ENCODE data around the gene IFNAR1.

GRCh38 chr21:33396951-33397350, 72.2 kb downstream of the IFNAR1 start:
- TF ChIP-seq REST (IDR thresholded peaks at IDR 0.05; ENCODE audit: insufficient read depth in 1 of 2, low read depth in 2 of 2, low read length in 2 of 2) (no peak), POLR2AphosphoS5 (IDR thresholded peaks at IDR 0.05; ENCODE audit: low read depth, low read length) (no peak), SIN3A (IDR thresholded peaks at IDR 0.05; ENCODE audit: borderline replicate concordance, insufficient read depth, low read length) (no peak)
